ENCODE data around the gene ZNF43.
A peak's percentile ranks its signal among the peaks of the same experiment; 100 is the strongest.
"Not testable (repeated sequence)": the region's sequence is repeated elsewhere in the genome, so short reads cannot be mapped to it uniquely, and the experiment has no call there.

The ZNF43 gene

DNA sequence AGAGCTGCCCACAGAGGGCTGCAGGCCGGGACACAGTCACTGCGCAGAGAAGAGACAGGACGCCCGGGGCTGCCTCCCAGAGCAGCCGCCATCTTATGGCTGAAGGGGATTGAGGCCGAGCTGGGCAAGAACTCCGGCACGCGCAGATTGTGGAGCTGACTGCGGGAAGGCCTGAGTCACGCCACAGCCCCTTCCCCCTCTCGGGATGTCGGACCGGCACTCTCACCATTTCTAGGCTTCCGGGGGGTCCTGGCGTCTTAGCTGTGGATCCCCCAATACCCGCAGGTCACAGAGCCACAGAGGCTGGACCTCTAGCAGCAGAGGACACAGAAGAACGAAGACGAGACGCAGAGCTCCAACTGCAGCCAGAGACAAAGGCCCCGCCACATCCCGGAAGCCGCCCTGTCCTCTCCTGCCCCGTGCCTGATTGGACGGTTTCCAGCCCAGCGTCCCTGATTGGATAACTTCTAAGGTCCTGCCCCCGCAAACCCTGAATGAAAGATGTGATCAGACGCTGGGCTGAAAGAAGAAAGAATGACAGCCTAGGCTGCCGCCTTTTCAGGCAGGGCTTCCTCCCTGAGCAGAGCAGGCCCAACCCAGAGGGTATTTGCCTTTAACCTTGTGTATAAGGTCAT, at the start of gene ZNF43:
TSS of gene ZNF43 (minus strand) at position 373 of the 635 bp plus-strand sequence. CDS start at position 229, 144 bp downstream.
- DNase-seq: peak; percentile 81
- in situ Hi-C loops (cut with HindIII; ENCODE audit: low pct_ligation_motif_present, low pct_unique_long_range_greater_than_20kb, low sequenced_read_pairs): no loop called here

DNA sequence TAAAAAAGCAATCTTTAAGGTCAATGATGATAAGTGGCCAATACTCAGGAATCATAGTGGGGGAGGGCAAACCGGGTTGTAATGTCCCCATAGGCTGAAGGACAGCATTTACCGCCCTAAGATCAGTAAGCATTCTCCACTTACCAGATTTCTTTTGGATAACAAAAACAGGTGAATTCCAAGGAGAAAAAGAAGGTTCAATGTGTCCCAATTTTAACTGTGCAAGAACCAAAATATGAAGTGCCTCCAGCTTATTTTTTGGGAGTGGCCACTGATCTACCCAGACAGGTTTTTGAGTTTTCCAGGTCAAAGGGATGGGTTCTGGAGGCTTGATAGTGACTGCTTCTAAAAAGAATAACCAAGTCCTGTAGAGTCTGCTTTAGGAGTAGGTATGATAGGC, 49.5 kb upstream of the ZNF43 start:
- DNase-seq; in situ Hi-C loops (cut with HindIII; ENCODE audit: low pct_ligation_motif_present, low pct_unique_long_range_greater_than_20kb, low sequenced_read_pairs): not testable (repeated sequence)

DNA sequence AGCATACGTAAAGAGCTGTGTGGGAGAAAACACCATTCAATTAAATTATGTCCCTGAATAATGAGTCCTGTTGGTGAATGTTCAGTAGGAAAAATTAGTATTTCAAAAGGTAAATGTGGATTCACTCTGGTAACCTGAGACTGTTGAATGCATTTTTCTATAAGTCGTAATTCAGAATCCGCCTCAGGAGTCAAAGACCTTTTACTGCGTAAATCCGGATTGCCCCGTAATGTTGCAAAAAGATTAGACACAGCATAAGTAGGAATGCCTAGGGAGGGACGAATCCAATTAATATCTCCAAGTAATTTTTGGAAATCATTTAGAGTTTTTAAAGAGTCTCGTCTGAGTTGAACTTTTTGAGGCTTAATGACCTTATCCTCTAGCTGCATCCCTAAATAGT, 48.8 kb upstream of the ZNF43 start:
- DNase-seq; in situ Hi-C loops (cut with HindIII; ENCODE audit: low pct_ligation_motif_present, low pct_unique_long_range_greater_than_20kb, low sequenced_read_pairs): not testable (repeated sequence)

DNA sequence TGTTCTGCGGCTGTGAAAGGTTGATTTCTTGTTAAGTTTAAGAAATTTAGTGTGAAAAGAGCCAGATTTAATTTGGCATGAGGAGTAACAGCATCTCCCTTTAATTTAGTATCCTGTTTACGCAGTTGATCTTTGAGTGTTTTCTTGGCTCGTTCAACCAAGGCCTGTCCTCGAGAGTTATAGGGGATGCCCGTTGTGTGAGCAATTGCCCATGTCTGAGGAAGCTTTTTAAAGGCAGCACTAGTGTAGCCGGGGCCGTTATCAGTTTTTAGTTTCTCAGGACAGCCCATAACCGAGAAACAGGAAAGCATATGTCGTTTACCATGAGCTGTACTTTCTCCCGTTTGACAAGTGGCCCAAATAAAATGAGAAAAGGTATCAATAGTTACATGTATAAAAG, 47.5 kb upstream of the ZNF43 start:
- in situ Hi-C loops (cut with HindIII; ENCODE audit: low pct_ligation_motif_present, low pct_unique_long_range_greater_than_20kb, low sequenced_read_pairs): no loop called here
- no peak for DNase-seq

DNA sequence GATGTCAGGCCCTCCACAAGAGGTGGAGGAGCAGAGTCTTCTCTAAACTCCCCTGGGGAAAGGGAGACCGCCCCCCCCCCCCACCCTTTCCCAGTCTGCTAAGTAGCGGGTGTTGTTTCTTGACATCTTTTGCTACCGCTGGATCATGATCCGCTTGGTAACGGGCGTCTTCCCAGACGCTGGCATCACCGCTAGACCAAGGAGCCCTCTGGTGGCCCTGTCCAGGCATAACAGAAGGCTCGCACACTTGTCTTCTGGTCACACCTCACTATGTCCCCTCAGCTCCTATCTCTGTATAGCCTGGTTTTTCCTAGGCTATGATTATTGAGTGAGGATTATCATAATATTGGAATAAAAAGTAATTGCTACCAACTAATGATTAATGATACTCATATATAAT, 44.8 kb upstream of the ZNF43 start:
- DNase-seq; in situ Hi-C loops (cut with HindIII; ENCODE audit: low pct_ligation_motif_present, low pct_unique_long_range_greater_than_20kb, low sequenced_read_pairs): not testable (repeated sequence)

DNA sequence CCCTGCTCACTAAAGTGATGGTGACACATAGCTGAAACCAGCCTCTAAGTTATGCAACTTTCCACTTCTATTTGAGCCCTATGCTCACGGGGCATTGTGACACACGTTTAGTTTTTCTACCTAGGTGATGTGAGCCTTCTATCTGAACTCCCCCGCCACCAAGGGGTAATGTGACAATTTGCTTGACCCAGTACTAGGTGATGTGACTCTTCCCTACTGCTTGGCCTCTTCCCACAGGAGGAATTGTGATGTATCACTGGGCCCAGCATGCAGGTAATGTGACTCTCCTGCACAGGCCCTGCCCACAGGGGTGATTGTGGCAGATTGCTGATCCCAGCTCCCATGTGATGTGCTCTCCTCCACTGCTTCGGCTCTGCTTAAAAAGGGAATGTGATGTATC, 42.7 kb upstream of the ZNF43 start:
- in situ Hi-C loops (cut with HindIII; ENCODE audit: low pct_ligation_motif_present, low pct_unique_long_range_greater_than_20kb, low sequenced_read_pairs): no loop called here
- no peak for DNase-seq

DNA sequence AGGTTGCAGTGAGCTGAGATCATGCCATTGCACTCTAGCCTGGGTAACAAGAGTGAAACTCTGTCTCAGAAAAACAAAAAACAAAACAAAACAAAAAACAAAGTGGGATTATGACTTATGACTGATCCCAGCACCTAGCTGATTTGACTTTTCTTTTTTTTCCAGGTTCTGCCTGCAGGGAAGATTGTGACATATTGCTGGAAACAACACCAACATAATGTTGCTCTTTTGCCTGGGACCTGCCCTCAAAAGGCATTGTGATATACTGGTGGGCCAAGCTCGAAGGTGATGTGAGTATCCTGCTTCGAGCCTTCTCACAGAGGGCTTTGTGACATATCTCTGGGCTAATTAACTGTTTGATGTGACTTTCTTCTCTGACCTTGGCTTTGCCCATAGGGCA, 42.0 kb upstream of the ZNF43 start:
- DNase-seq: no peak
- in situ Hi-C loops (cut with HindIII; ENCODE audit: low pct_ligation_motif_present, low pct_unique_long_range_greater_than_20kb, low sequenced_read_pairs): no loop called here

DNA sequence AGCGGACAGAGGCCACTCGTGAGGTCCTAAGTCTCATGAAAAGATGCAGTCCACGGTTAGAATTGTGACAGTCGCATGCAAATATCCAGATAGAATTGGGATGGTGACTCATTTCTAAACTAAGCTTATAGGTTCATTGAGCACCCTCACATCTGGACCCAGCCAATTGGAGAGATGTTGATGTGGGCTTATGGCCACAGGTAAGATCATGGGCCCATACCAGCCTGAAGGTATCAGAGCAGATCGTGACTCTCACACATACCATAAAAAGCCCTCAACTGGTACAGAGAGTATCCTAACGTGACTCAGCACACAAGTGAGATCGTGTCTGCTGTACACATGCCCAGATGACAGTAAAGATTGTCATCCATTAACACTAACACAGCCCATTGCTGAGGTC, 40.6 kb upstream of the ZNF43 start:
- in situ Hi-C loops (cut with HindIII; ENCODE audit: low pct_ligation_motif_present, low pct_unique_long_range_greater_than_20kb, low sequenced_read_pairs); DNase-seq: not testable (repeated sequence)

DNA sequence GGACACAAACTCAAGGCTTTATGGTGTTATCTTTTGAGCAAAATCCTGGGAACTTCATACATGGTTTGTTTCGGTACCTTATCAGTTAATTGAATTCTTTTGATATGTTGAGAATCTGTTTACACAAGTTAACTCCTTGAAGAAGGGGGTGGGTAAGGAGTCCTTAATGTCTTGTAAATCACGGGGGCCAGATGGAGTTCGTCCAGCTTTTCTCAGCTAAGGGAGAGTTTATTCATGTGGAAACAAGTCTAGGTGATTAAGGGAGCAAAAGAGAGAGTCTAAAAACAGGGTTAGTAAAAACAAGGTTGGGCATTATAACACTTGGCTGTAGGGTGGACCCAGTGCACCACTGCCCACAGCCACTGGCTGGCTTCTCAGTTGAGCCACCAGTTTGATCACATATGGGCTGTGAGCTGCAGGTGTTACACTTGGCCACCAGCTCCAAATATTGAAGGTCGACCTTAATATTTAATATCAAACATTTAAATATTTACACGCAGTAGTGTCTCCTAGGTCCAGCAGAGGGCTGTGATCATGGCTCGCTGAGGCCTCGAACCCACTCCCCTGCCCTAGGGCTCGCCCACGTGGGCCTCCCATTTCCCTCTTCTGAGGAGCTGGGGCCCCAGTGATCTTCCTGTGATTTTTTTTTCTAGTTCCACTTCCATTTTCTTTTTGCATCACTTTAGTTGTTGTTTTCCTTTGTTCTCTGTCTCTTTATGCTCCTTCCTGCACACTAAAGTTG, 21.0 kb upstream of the ZNF43 start:
- in situ Hi-C loops (cut with HindIII; ENCODE audit: low pct_ligation_motif_present, low pct_unique_long_range_greater_than_20kb, low sequenced_read_pairs): no loop called here
- DNase-seq: no peak

DNA sequence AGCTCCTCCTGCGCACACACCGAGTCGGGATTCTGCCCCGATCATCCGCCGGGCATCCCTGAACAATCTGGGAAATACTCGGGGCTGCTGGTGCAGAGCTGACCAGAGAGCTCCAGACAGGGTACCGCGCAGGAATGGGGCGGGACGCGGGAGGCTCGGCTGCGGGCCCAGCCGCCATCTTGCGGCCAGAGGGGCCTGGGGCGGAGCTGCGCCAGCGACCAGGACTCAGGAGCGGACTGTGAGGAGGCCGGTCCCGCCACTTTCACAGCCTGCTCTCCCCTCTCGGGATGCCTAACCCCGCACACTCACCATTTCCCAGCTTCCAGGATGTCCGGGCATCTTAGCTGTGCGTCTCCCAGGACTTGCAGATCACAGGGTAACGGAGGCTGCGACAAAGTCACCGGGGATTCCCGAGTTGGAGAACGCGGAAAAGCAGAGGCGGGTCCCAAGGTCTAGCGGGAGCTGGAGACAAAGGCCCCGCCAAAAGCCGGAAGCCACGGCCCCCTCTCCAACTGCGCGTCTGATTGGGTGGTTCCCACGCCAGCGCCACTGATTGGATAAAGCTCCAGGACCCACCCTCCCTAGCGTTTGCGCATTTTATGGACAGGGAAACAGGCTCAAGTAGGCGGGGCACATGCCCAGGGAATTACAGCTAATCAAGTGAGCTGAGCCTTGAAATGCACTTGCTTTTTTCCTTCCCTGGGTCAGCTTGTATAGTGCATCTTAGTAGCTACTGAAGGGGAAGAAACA, 15.8 kb upstream of the ZNF43 start:
- peak; percentile 76 for DNase-seq
- in situ Hi-C loops (cut with HindIII; ENCODE audit: low pct_ligation_motif_present, low pct_unique_long_range_greater_than_20kb, low sequenced_read_pairs): no loop called here

DNA sequence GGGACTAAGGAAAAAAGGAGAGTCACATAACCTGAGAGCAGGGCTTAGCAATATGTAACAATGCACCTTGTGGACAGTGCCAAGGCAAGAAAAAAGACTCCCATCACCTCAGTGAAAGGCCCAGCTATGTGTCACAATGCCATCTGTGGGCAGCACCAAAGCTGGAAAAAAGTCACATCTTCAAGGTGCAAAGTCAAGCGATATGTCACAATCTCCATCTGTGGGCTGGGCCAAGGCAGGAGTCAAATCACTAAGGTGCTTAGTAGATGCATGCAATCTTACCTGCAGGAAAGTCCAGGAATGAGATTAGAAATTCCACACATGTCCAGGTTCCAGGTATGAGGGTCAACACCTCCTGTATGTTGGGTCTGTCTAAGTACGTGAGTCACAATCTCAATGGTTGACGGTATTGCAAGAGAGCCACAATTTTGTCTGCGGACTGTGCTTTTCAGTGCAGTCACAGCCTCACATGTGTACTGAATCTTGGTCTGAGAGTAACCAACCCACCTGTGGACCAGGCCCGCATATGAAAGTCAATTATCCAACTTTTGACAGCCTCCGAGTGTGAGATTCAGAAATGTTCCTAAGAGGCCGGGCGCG, 14.8 kb upstream of the ZNF43 start:
- DNase-seq: no peak
- in situ Hi-C loops (cut with HindIII; ENCODE audit: low pct_ligation_motif_present, low pct_unique_long_range_greater_than_20kb, low sequenced_read_pairs): no loop called here

DNA sequence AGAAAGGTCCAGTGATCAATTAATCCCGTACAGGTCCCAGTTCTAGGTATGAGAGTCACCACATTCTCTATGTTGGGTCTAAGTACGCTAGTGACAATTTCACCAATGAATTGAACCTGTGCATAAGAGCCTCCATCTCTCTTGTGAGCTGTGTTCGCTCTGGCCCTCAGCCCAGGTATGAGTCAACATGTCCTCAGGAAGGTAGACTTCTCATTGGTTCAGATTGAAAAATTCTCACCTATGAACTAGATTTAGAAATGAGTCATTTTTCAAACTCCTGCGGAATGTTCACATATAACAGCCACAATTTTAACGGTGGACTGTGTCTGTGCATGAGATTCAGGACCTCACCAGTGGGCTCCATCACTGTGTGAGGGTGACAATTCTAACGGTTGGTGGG, 12.7 kb upstream of the ZNF43 start:
- in situ Hi-C loops (cut with HindIII; ENCODE audit: low pct_ligation_motif_present, low pct_unique_long_range_greater_than_20kb, low sequenced_read_pairs): no loop called here
- DNase-seq: peak; percentile 47

DNA sequence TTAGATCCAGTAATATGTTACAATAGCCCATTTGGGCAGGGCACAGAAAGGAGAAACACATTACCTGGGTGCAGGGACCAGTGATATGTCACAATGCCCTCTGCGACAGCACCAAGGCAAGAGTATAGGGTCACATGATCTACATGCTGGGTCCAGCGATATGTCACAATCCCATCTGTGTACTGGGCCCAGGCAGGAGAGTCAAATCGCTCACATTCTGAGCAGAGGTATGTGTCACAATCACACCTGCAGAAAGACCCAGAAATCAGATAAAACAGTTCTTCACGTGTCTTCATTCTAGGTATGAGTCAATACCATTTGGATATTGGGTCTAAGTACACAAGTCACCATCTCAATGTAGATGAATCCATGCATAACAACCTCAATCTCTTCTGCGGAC, 7.1 kb upstream of the ZNF43 start:
- in situ Hi-C loops (cut with HindIII; ENCODE audit: low pct_ligation_motif_present, low pct_unique_long_range_greater_than_20kb, low sequenced_read_pairs): no loop called here
- DNase-seq: no peak

DNA sequence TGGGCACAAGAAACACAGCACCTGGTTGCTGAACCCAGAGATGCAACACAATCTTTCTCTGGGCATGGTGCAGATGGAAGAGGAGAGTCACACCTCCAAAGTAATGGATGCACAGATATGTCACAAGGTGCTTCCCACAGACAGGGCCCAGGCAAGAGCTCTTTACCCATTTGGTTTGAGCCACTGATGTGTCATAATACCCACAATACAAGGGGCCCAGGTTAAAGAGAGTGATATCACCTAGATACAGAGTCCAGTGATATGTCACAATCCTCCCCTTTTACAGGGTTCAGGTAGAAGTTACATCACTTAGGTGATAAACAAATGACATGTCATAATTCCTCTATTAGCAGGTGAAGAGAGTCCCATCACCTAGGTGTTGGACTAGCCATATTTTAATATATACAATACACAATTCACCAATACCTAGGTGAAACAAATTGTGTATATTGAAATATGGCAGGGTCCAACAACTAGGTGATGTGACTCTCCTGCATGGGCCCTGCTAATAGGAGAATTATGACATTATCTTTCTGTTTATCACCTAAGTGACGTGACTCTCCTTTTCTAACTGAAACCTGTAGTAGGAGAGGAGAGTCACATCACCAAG, 5.6 kb upstream of the ZNF43 start:
- in situ Hi-C loops (cut with HindIII; ENCODE audit: low pct_ligation_motif_present, low pct_unique_long_range_greater_than_20kb, low sequenced_read_pairs): no loop called here

DNA sequence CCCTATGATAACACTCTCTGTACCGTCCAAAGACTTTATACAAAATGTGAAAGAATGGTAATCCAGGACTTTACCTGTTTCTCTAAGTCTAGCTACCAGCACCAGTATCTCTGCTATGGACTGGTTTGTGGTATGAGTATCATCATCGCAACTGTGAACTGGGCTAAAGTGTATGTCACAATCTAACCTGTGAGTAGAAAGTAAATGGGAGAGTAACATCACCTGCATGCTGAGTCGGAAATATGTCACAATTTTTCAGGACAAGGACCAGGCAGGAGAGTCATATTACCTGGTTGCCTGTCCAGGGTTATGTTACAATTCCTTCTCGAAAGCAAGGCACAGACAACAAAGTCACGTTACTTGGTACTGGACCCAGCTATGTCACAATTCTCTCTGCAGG, 5.1 kb upstream of the ZNF43 start:
- no peak for DNase-seq
- in situ Hi-C loops (cut with HindIII; ENCODE audit: low pct_ligation_motif_present, low pct_unique_long_range_greater_than_20kb, low sequenced_read_pairs): no loop called here

More for the DNA sequence above, 5.6 kb upstream of the ZNF43 start:
- DNase-seq: no peak

DNA sequence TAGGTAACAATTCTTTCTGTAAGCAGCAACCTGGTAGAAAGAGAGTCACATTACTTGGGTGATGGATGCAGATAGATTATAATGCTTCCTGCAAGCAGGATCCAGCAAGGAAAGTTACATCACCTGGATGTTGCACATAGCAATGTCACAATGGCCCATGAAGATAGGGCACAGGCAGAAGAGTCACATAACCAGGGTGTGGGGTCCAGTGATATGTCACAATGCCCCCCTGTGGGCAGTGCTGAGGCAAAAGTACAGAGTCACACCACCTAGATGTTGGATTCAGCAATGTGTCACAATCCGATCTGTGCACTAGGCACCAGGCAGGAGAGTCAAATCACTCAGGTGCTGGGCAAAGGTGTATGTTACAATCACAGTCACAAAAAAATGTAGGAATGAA, 4.0 kb upstream of the ZNF43 start:
- in situ Hi-C loops (cut with HindIII; ENCODE audit: low pct_ligation_motif_present, low pct_unique_long_range_greater_than_20kb, low sequenced_read_pairs): no loop called here
- DNase-seq: no peak

DNA sequence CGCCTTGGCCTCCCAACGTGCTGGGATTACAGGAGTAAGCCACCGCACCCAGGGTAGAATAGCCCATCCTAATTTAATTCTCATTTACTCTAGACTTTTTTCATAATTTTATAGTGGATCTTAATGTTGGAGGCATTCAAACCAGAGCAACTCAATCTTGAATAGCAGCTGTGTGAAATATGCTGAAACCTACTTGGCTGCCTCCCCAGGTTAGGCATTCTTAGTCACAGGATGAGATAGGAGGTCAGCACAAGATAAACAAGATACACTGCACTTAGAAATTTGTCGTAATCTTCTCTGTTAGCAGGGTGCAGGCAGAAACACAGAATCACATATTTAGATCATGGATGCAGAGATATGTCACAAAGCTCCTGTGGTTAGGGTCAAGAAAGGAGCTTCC, 2.7 kb upstream of the ZNF43 start:
- in situ Hi-C loops (cut with HindIII; ENCODE audit: low pct_ligation_motif_present, low pct_unique_long_range_greater_than_20kb, low sequenced_read_pairs): no loop called here
- DNase-seq: no peak

DNA sequence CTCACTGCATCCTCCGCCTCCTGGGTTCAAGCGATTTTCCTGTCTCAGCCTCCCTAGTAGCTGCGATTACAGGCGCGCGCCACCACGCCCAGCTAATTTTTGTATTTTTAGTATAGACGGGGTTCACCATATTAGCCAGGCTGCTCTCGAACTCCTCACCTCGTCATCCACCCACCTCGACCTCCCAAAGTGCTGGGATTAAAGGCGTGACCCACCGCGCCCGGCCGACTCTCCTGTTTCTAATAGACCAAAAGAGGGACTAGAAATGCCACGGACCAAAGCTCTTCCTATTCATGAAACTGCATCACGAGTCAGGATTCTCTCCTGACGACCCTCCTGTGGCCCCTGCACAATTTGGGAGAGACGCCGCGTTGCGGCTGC, 563 bp downstream of the ZNF43 start:
- in situ Hi-C loops (cut with HindIII; ENCODE audit: low pct_ligation_motif_present, low pct_unique_long_range_greater_than_20kb, low sequenced_read_pairs): no loop called here
- no peak for DNase-seq

DNA sequence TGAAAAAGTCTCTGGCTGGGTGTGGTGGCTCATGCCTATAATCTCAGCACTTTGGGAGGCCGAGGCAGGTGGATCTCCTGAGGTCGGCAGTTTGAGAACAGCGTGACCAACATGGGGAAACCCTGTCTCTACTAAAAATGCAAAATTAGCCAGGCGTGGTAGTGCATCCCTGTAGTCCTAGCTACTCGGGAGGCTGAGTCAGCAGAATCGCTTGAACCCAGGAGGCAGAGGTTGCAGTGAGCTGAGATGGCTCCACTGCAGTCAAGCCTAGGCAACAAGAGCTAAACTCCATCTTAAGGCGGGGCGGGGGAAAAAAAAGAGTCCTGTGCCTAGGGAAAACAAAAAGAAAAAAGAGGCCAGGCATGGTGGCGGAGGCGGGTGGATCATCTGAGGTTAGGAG, 2.2 kb downstream of the ZNF43 start:
- no peak for DNase-seq
- in situ Hi-C loops (cut with HindIII; ENCODE audit: low pct_ligation_motif_present, low pct_unique_long_range_greater_than_20kb, low sequenced_read_pairs): no loop called here

Measured in ACHN (cell line).